IgD-negative memory B cell (primary cell): ENCODE measurements around the gene CNPY1. TPM values are rescaled to one million over a fixed set of nuclear protein-coding genes. Genes with fewer than 3 reads are reported as not detected.
A peak's percentile ranks its signal among the peaks of the same experiment; 100 is the strongest.

Experiments used
- H3K27ac Mint-ChIP-seq, 3 donors: one replicate each; pipeline ENCODE4 v1.8.0; 2020 to 2022; ENCODE audit warnings: mild to moderate bottlenecking in 3 of 3, mixed read lengths in 3 of 3, moderate library complexity in 1 of 3
- H3K27me3 Mint-ChIP-seq: one replicate; pipeline ENCODE4 v1.8.0; 2021; ENCODE audit warnings: mixed read lengths
- H3K36me3 Mint-ChIP-seq: one replicate; pipeline ENCODE4 v1.8.0; 2020; ENCODE audit warnings: mild to moderate bottlenecking, mixed read lengths
- H3K4me1 Mint-ChIP-seq, 3 donors: one replicate each; pipeline ENCODE4 v1.8.0; 2020 to 2022; ENCODE audit warnings: mixed read lengths in 3 of 3, mild to moderate bottlenecking in 1 of 3
- H3K4me3 Mint-ChIP-seq, 4 donors: one replicate each; pipeline ENCODE4 v1.8.0; 2020 to 2022; ENCODE audit warnings: mild to moderate bottlenecking in 4 of 4, mixed read lengths in 4 of 4, moderate library complexity in 3 of 4
- H3K9me3 Mint-ChIP-seq, 3 donors: one replicate each; pipeline ENCODE4 v1.8.0; 2020 to 2021; ENCODE audit warnings: mixed read lengths in 3 of 3, mild to moderate bottlenecking in 1 of 3
- polyA plus RNA-seq: library from polyadenylated mRNA; unstranded; fragments of 300-500 nt; fragmentation: Illumina TruSeq; gene quantifications from one replicate; pipeline ENCODE4 v1.2.3, GENCODE V29; 2021

The CNPY1 gene
- polyA plus RNA-seq, 1 donor from 2014 or later = not detected

GRCh38 chr7:155584261-155584660 lies 37.9 kb upstream of the CNPY1 start:
- H3K9me3 Mint-ChIP-seq = no peaks in the 10 kb centered on the region
- H3K4me1 Mint-ChIP-seq = peaks cover 0 to 1% (median 0%) of the 10 kb centered on the region in 3 donors
- no peak overlapping the region for H3K4me3 Mint-ChIP-seq
- H3K27ac Mint-ChIP-seq = no peak overlapping the region
- H3K36me3 Mint-ChIP-seq = no peaks in the 10 kb centered on the region
- peaks cover 2% of the 10 kb centered on the region for H3K27me3 Mint-ChIP-seq

GRCh38 chr7:155583636-155584035 lies 37.3 kb upstream of the CNPY1 start:
- H3K4me1 Mint-ChIP-seq = peaks cover 0 to 1% (median 0%) of the 10 kb centered on the region in 3 donors
- H3K4me3 Mint-ChIP-seq = no peak overlapping the region
- no peaks in the 10 kb centered on the region for H3K9me3 Mint-ChIP-seq
- peaks cover 2% of the 10 kb centered on the region for H3K27me3 Mint-ChIP-seq
- no peaks in the 10 kb centered on the region for H3K36me3 Mint-ChIP-seq
- no peak overlapping the region for H3K27ac Mint-ChIP-seq

- H3K27ac Mint-ChIP-seq = no peak overlapping the region
- H3K36me3 Mint-ChIP-seq = no peaks in the 10 kb centered on the region
- peaks cover 0 to 1% (median 0%) of the 10 kb centered on the region in 3 donors for H3K4me1 Mint-ChIP-seq
- H3K27me3 Mint-ChIP-seq = peaks cover 2% of the 10 kb centered on the region
- H3K4me3 Mint-ChIP-seq = no peak overlapping the region
- H3K9me3 Mint-ChIP-seq = no peaks in the 10 kb centered on the region
These were observed 35.6 kb upstream of the CNPY1 start for GRCh38 chr7:155581954-155582353.

- Mint-ChIP-seq H3K9me3 (no peaks in the 10 kb centered on the region), H3K4me3 (no peak overlapping the region), H3K4me1 (peaks cover 0 to 1% (median under 1%) of the 10 kb centered on the region in 3 donors), H3K36me3 (no peaks in the 10 kb centered on the region), H3K27ac (no peak overlapping the region), H3K27me3 (peaks cover 2% of the 10 kb centered on the region)
These were observed 34.9 kb upstream of the CNPY1 start for GRCh38 chr7:155581107-155581830.

- H3K4me1 Mint-ChIP-seq = peaks cover 0 to 4% (median 2%) of the 10 kb centered on the region in 3 donors
- no peak overlapping the region for H3K27ac Mint-ChIP-seq
- H3K27me3 Mint-ChIP-seq = peaks cover 2% of the 10 kb centered on the region
- no peaks in the 10 kb centered on the region for H3K36me3 Mint-ChIP-seq
- no peaks in the 10 kb centered on the region for H3K9me3 Mint-ChIP-seq
- no peak overlapping the region for H3K4me3 Mint-ChIP-seq
These were observed 34.0 kb upstream of the CNPY1 start for GRCh38 chr7:155580367-155580766.

- Mint-ChIP-seq H3K9me3 (no peaks in the 10 kb centered on the region), H3K4me1 (peaks cover 0 to 4% (median 2%) of the 10 kb centered on the region in 3 donors), H3K27me3 (peaks cover 2% of the 10 kb centered on the region), H3K4me3 (no peak overlapping the region), H3K27ac (peak overlapping the region in 1 of 3 donors; percentile 5), H3K36me3 (no peaks in the 10 kb centered on the region)
These were observed 33.2 kb upstream of the CNPY1 start for GRCh38 chr7:155579565-155579964.

- H3K9me3 Mint-ChIP-seq = no peaks in the 10 kb centered on the region
- peaks cover 2% of the 10 kb centered on the region for H3K27me3 Mint-ChIP-seq
- no peaks in the 10 kb centered on the region for H3K36me3 Mint-ChIP-seq
- H3K4me1 Mint-ChIP-seq = peaks cover 0 to 4% (median 2%) of the 10 kb centered on the region in 3 donors
- H3K27ac Mint-ChIP-seq = no peak overlapping the region
- H3K4me3 Mint-ChIP-seq = no peak overlapping the region
These were observed 31.7 kb upstream of the CNPY1 start for GRCh38 chr7:155578016-155578415.

GRCh38 chr7:155577509-155577905 lies 31.1 kb upstream of the CNPY1 start:
- Mint-ChIP-seq H3K4me3 (no peak overlapping the region), H3K27me3 (peaks cover 5% of the 10 kb centered on the region), H3K27ac (no peak overlapping the region), H3K36me3 (no peaks in the 10 kb centered on the region), H3K9me3 (no peaks in the 10 kb centered on the region), H3K4me1 (peaks cover 0 to 4% (median 2%) of the 10 kb centered on the region in 3 donors)

GRCh38 chr7:155576900-155577508 lies 30.6 kb upstream of the CNPY1 start:
- no peaks in the 10 kb centered on the region for H3K9me3 Mint-ChIP-seq

GRCh38 chr7:155576416-155576815 lies 30.1 kb upstream of the CNPY1 start:
- Mint-ChIP-seq H3K36me3 (no peaks in the 10 kb centered on the region), H3K27me3 (peaks cover 7% of the 10 kb centered on the region), H3K4me3 (no peak overlapping the region), H3K4me1 (peaks cover 0 to 4% (median 2%) of the 10 kb centered on the region in 3 donors), H3K27ac (peak overlapping the region in 1 of 3 donors; percentile 33), H3K9me3 (no peaks in the 10 kb centered on the region)

More at GRCh38 chr7:155576900-155577508, 30.6 kb upstream of the CNPY1 start:
- no peaks in the 10 kb centered on the region for H3K36me3 Mint-ChIP-seq
- no peak overlapping the region for H3K27ac Mint-ChIP-seq
- peaks cover 5% of the 10 kb centered on the region for H3K27me3 Mint-ChIP-seq
- peak overlapping the region in 1 of 4 donors; percentile 43 for H3K4me3 Mint-ChIP-seq
- H3K4me1 Mint-ChIP-seq = peaks cover 0 to 4% (median 2%) of the 10 kb centered on the region in 3 donors

- Mint-ChIP-seq H3K4me3 (no peak overlapping the region), H3K4me1 (peaks cover 0 to 6% (median 2%) of the 10 kb centered on the region in 3 donors), H3K27ac (no peak overlapping the region), H3K9me3 (no peaks in the 10 kb centered on the region), H3K27me3 (peaks cover 7% of the 10 kb centered on the region), H3K36me3 (no peaks in the 10 kb centered on the region)
These were observed 28.4 kb upstream of the CNPY1 start for GRCh38 chr7:155574556-155575290.

GRCh38 chr7:155571581-155572345 lies 25.4 kb upstream of the CNPY1 start:
- H3K27me3 Mint-ChIP-seq = peaks cover 5% of the 10 kb centered on the region
- peaks cover 0 to 3% (median 0%) of the 10 kb centered on the region in 3 donors for H3K9me3 Mint-ChIP-seq
- peaks cover 0 to 6% (median 3%) of the 10 kb centered on the region in 3 donors for H3K4me1 Mint-ChIP-seq
- H3K36me3 Mint-ChIP-seq = no peaks in the 10 kb centered on the region
- H3K27ac Mint-ChIP-seq = no peak overlapping the region
- no peak overlapping the region for H3K4me3 Mint-ChIP-seq

GRCh38 chr7:155570991-155571390 lies 24.6 kb upstream of the CNPY1 start:
- Mint-ChIP-seq H3K9me3 (peaks cover 0 to 3% (median 0%) of the 10 kb centered on the region in 3 donors), H3K36me3 (no peaks in the 10 kb centered on the region), H3K4me1 (peaks cover 0 to 4% (median 2%) of the 10 kb centered on the region in 3 donors), H3K4me3 (no peak overlapping the region), H3K27me3 (peaks cover 6% of the 10 kb centered on the region), H3K27ac (no peak overlapping the region)

- peaks cover 0 to 2% (median 1%) of the 10 kb centered on the region in 3 donors for H3K4me1 Mint-ChIP-seq
- H3K27ac Mint-ChIP-seq = no peak overlapping the region
- peaks cover 6% of the 10 kb centered on the region for H3K27me3 Mint-ChIP-seq
- no peak overlapping the region for H3K4me3 Mint-ChIP-seq
- peaks cover 0 to 3% (median 0%) of the 10 kb centered on the region in 3 donors for H3K9me3 Mint-ChIP-seq
- no peaks in the 10 kb centered on the region for H3K36me3 Mint-ChIP-seq
These were observed 24.0 kb upstream of the CNPY1 start for GRCh38 chr7:155570171-155570958.
